Retinal pigment epithelial cell (primary cell): ENCODE results near the gene EDN2.

Source experiments
- DNase-seq: peaks from one replicate; pipeline ENCODE4 v3.0.0-alpha.2; 2010; ENCODE audit warnings: low read depth
- H3K4me3 ChIP-seq: 2 replicates; pipeline ENCODE4 v1.5.1; 2011; ENCODE audit warnings: mild to moderate bottlenecking, low read length, control low read depth, moderate library complexity
- CTCF ChIP-seq: conservative IDR thresholded peaks from 2 replicates; pipeline ENCODE4 v1.5.1; 2011; ENCODE audit warnings: low read depth, low read length, control low read depth, inconsistent platforms

Gene EDN2

GRCh38 chr1:41438711-41439110, 45.8 kb downstream of the EDN2 start:
- H3K4me3 ChIP-seq: no peak overlapping the region
- no peak for DNase-seq
- TF ChIP-seq CTCF: no peak

GRCh38 chr1:41437011-41437355, 47.5 kb downstream of the EDN2 start:
- no peak for TF ChIP-seq CTCF
- H3K4me3 ChIP-seq: no peak overlapping the region
- DNase-seq: no peak

GRCh38 chr1:41436281-41437010, 48.0 kb downstream of the EDN2 start:
- no peak for TF ChIP-seq CTCF
- peak overlapping the region; percentile 32 for H3K4me3 ChIP-seq
- no peak for DNase-seq

GRCh38 chr1:41435570-41436178, 48.8 kb downstream of the EDN2 start:
- peak overlapping the region; percentile 32 for H3K4me3 ChIP-seq
- TF ChIP-seq CTCF: peak; percentile 1
- DNase-seq: no peak

- DNase-seq: no peak
- TF ChIP-seq CTCF: no peak
Measured at GRCh38 chr1:41434748-41435449, 49.6 kb downstream of the EDN2 start.

GRCh38 chr1:41434306-41434705, 50.2 kb downstream of the EDN2 start:
- H3K4me3 ChIP-seq: peak overlapping the region; percentile 32
- TF ChIP-seq CTCF: no peak
- DNase-seq: no peak

More at GRCh38 chr1:41434748-41435449, 49.6 kb downstream of the EDN2 start:
- peak overlapping the region; percentile 32 for H3K4me3 ChIP-seq
